AML-193 (cell line): Measurements from ENCODE around the gene PTEN.
"Not testable (repeated sequence)": the region's sequence is repeated elsewhere in the genome, so short reads cannot be mapped to it uniquely, and the experiment has no call there.

Source experiments
- DNase-seq, 2 experiments: peaks; one replicate each; lab custom pipeline; 2025; lab: John Stamatoyannopoulos, UW

Gene PTEN

GRCh38 chr10:87863053-87863943 lies at the start of gene PTEN, which contains the start of gene KLLN:
Gene PTEN (plus strand): TSS chr10:87863625. CDS start chr10:87864470, 845 bp downstream.
Gene KLLN (minus strand): TSS chr10:87863533. CDS start chr10:87862487, 1,046 bp downstream.
- peak; percentile 91 to 93 for DNase-seq

- DNase-seq, result peak; percentile 14 to 31
These were observed 47.1 kb upstream of the PTEN start for GRCh38 chr10:87816163-87816897.

GRCh38 chr10:87816898-87817608 lies 46.4 kb upstream of the PTEN start:
- DNase-seq, result peak in 1 of 2 experiments; percentile 44

- peak; percentile 79 for DNase-seq
These were observed 45.6 kb upstream of the PTEN start, which contains the start of gene ATAD1 for GRCh38 chr10:87817609-87818504. Gene ATAD1 (minus strand): TSS chr10:87818226. CDS start chr10:87814599, 3,627 bp downstream.

GRCh38 chr10:87818505-87819288 lies 44.7 kb upstream of the PTEN start:
- peak; percentile 39 to 41 for DNase-seq

- DNase-seq, result no peak
These were observed 44.2 kb upstream of the PTEN start for GRCh38 chr10:87819289-87819585.

GRCh38 chr10:87826653-87827052 lies 36.8 kb upstream of the PTEN start:
- DNase-seq, result no peak

GRCh38 chr10:87827681-87828080 lies 35.7 kb upstream of the PTEN start:
- no peak for DNase-seq

GRCh38 chr10:87829051-87829450 lies 34.4 kb upstream of the PTEN start:
- not testable (repeated sequence) for DNase-seq

- no peak for DNase-seq
These were observed 33.3 kb upstream of the PTEN start for GRCh38 chr10:87829986-87830729.

- no peak for DNase-seq
These were observed 27.3 kb upstream of the PTEN start for GRCh38 chr10:87836098-87836497.

- DNase-seq, result peak; percentile 50 to 56
These were observed 26.0 kb upstream of the PTEN start for GRCh38 chr10:87837445-87837844.

- no peak for DNase-seq
These were observed 24.8 kb upstream of the PTEN start for GRCh38 chr10:87838650-87839049.

GRCh38 chr10:87841186-87841585 lies 22.2 kb upstream of the PTEN start:
- no peak for DNase-seq

GRCh38 chr10:87842220-87842641 lies 21.2 kb upstream of the PTEN start:
- DNase-seq, result no peak

- DNase-seq, result no peak
These were observed 20.5 kb upstream of the PTEN start for GRCh38 chr10:87842776-87843497.

- DNase-seq, result no peak
These were observed 19.7 kb upstream of the PTEN start for GRCh38 chr10:87843714-87844113.

GRCh38 chr10:87844837-87845623 lies 18.4 kb upstream of the PTEN start:
- DNase-seq, result no peak
